H1 (cell line): ENCODE data around the gene NKG7. TPM values are rescaled to one million over a fixed set of nuclear protein-coding genes. Genes with fewer than 3 reads are reported as not detected.

ENCODE experiments used
- CTCF ChIA-PET: fragments of 300-600 bp; sonication (Branson Sonifier 250); formaldehyde crosslinking; loops from one replicate; lab custom pipeline; 2021; ENCODE audit not compliant: partially characterized antibody; lab: Charles Lee
- POLR2A ChIA-PET: fragments of 300-600 bp; sonication (Branson Sonifier 250); formaldehyde crosslinking; loops from one replicate; lab custom pipeline; 2021; ENCODE audit warnings: inconsistent platforms; ENCODE audit not compliant: partially characterized antibody; lab: Charles Lee
- DNase-seq, 2 experiments: peaks; one replicate each; pipeline versions ENCODE4 v3.0.0 to v3.0.0-alpha.2; 2010 to 2022; ENCODE audit warnings: low spot score in 2 of 2, low read depth in 1 of 2, mixed read lengths in 1 of 2
- FAIRE-seq: peaks from 2 replicates; lab custom pipeline; 2011; peaks lifted over from hg19 to GRCh38; lab: Jason Lieb, UNC
- H2AFZ ChIP-seq: 2 replicates; pipeline ENCODE4 v1.8.1; 2012; ENCODE audit warnings: low read length, inconsistent platforms
- H2AK5ac ChIP-seq: 2 replicates; pipeline ENCODE4 v1.6.1; 2013; ENCODE audit warnings: low read depth, low read length
- H2BK120ac ChIP-seq: replicated peaks from 2 replicates; pipeline ENCODE3; 2013; ENCODE audit warnings: low read depth, low read length, inconsistent platforms
- H2BK12ac ChIP-seq: 2 replicates; pipeline ENCODE4 v1.6.1; 2013; ENCODE audit warnings: low read depth, low read length
- H2BK15ac ChIP-seq: 2 replicates; pipeline ENCODE4 v1.6.1; 2013; ENCODE audit warnings: low read length
- H2BK20ac ChIP-seq: 2 replicates; pipeline ENCODE4 v1.6.1; 2013; ENCODE audit warnings: low read length
- H2BK5ac ChIP-seq: 2 replicates; pipeline ENCODE4 v1.6.1; 2013; ENCODE audit warnings: low read depth, low read length
- H3K14ac ChIP-seq: 2 replicates; pipeline ENCODE4 v1.6.1; 2013; ENCODE audit warnings: inconsistent platforms; ENCODE audit not compliant: insufficient read length
- H3K18ac ChIP-seq: 2 replicates; pipeline ENCODE4 v1.6.1; 2013; ENCODE audit warnings: low read length; ENCODE audit errors: extremely low read depth
- H3K23ac ChIP-seq: 2 replicates; pipeline ENCODE4 v1.6.1; 2013; ENCODE audit warnings: inconsistent platforms; ENCODE audit not compliant: insufficient read length
- H3K23me2 ChIP-seq: 2 replicates; pipeline ENCODE4 v1.6.1; 2013; ENCODE audit warnings: low read depth, low read length
- H3K27ac ChIP-seq: 2 replicates; pipeline ENCODE4 v1.6.1; 2011; ENCODE audit warnings: low read depth, low read length, inconsistent platforms
- H3K27me3 ChIP-seq, 4 experiments: replicated peaks in 1 of 4; 1 replicate in 1 of 4; 2 replicates in 3 of 4; pipeline versions ENCODE4 v1.6.1 to v1.8.1; 2011 to 2013; ENCODE audit warnings: low read length in 3 of 4, mild to moderate bottlenecking in 3 of 4, inconsistent platforms in 2 of 4, mixed read lengths in 2 of 4, moderate library complexity in 1 of 4; ENCODE audit not compliant: control insufficient read depth in 3 of 4, insufficient read depth in 3 of 4; ENCODE audit errors: extremely low read depth in 1 of 4
- H3K36me3 ChIP-seq, 4 experiments: 2 replicates each; pipeline versions ENCODE4 v1.6.1 to v1.8.1; 2011 to 2013; ENCODE audit warnings: mild to moderate bottlenecking in 4 of 4, low read length in 3 of 4, moderate library complexity in 2 of 4, control low read depth in 1 of 4, inconsistent platforms in 1 of 4; ENCODE audit not compliant: insufficient read depth in 4 of 4, control insufficient read depth in 2 of 4
- H3K4ac ChIP-seq: replicated peaks from 2 replicates; pipeline ENCODE3; 2013; ENCODE audit warnings: low read length, low read depth, mixed read lengths, inconsistent platforms; ENCODE audit not compliant: insufficient read length
- H3K4me1 ChIP-seq, 4 experiments: replicated peaks in 1 of 4; 1 replicate in 1 of 4; 2 replicates in 3 of 4; pipeline versions ENCODE4 v1.6.1 to v1.8.1; 2011 to 2013; ENCODE audit warnings: low read length in 3 of 4, inconsistent platforms in 2 of 4, mixed read lengths in 1 of 4; ENCODE audit not compliant: insufficient read depth in 4 of 4, control insufficient read depth in 3 of 4
- H3K4me2 ChIP-seq, 2 experiments: 2 replicates each; pipeline versions ENCODE4 v1.6.1 to v1.8.1; 2011 to 2013; ENCODE audit warnings: low read depth in 2 of 2, low read length in 2 of 2, control low read depth in 1 of 2, inconsistent platforms in 1 of 2, mild to moderate bottlenecking in 1 of 2; ENCODE audit not compliant: insufficient read depth in 1 of 2
- H3K4me3 ChIP-seq, 4 experiments: fragments of 200-600, 300-600 bp in 1 of 4; sonication (generic), shearing (Covaris generic), sonication (Bioruptor Twin) in 1 of 4; 2 replicates each; pipeline versions ENCODE4 v1.5.1 to v1.8.1; 2011 to 2016; ENCODE audit warnings: low read length in 4 of 4, low read depth in 3 of 4, control low read depth in 2 of 4, inconsistent platforms in 2 of 4, mild to moderate bottlenecking in 2 of 4, mixed read lengths in 1 of 4, moderate library complexity in 1 of 4; ENCODE audit not compliant: insufficient read depth in 2 of 4; ENCODE audit errors: extremely low read depth in 1 of 4
- H3K56ac ChIP-seq: replicated peaks from 2 replicates; pipeline ENCODE3; 2013; ENCODE audit warnings: low read depth, mild to moderate bottlenecking, mixed read lengths, low read length, inconsistent platforms; ENCODE audit not compliant: insufficient read length
- H3K79me1 ChIP-seq: 2 replicates; pipeline ENCODE4 v1.6.1; 2013; ENCODE audit warnings: low read depth, low read length, control low read depth
- H3K79me2 ChIP-seq, 2 experiments: 2 replicates each; pipeline versions ENCODE4 v1.6.1 to v1.8.1; 2012 to 2013; ENCODE audit warnings: low read length in 2 of 2, mild to moderate bottlenecking in 2 of 2, inconsistent platforms in 1 of 2; ENCODE audit not compliant: insufficient read depth in 2 of 2, control insufficient read depth in 1 of 2
- H3K9ac ChIP-seq, 4 experiments: replicated peaks in 1 of 4; 1 replicate in 1 of 4; 2 replicates in 3 of 4; pipeline versions ENCODE4 v1.6.1 to v1.8.1; 2011 to 2013; ENCODE audit warnings: low read depth in 3 of 4, low read length in 3 of 4, control low read depth in 2 of 4, mild to moderate bottlenecking in 2 of 4, moderate library complexity in 2 of 4, inconsistent platforms in 1 of 4; ENCODE audit errors: extremely low read depth in 1 of 4
- H3K9me3 ChIP-seq, 2 experiments: 2 replicates each; pipeline versions ENCODE4 v1.6.1 to v1.8.1; 2012 to 2013; ENCODE audit warnings: mild to moderate bottlenecking in 2 of 2, moderate library complexity in 2 of 2, control low read depth in 1 of 2, inconsistent platforms in 1 of 2, low read depth in 1 of 2, low read length in 1 of 2, mixed read lengths in 1 of 2; ENCODE audit not compliant: insufficient read depth in 2 of 2
- H4K20me1 ChIP-seq, 2 experiments: replicated peaks in 1 of 2; 2 replicates each; pipeline versions ENCODE3 to v1.8.1; 2011 to 2013; ENCODE audit warnings: inconsistent platforms in 2 of 2, low read length in 2 of 2, mild to moderate bottlenecking in 1 of 2; ENCODE audit not compliant: insufficient read depth in 2 of 2, control insufficient read depth in 1 of 2
- H4K5ac ChIP-seq: 2 replicates; pipeline ENCODE4 v1.6.1; 2013; ENCODE audit warnings: low read length, low read depth, mixed read lengths, inconsistent platforms; ENCODE audit not compliant: insufficient read length
- H4K8ac ChIP-seq: 2 replicates; pipeline ENCODE4 v1.8.0; 2013; ENCODE audit warnings: mild to moderate bottlenecking, moderate library complexity, low read length, inconsistent platforms; ENCODE audit not compliant: insufficient read depth; ENCODE audit errors: extremely low read depth
- H4K91ac ChIP-seq: replicated peaks from 2 replicates; pipeline ENCODE3; 2013; ENCODE audit warnings: low read length, mixed read lengths, inconsistent platforms; ENCODE audit not compliant: insufficient read length
- ASH2L ChIP-seq: fragments of 200-600, 300-600 bp; sonication (generic); IDR thresholded peaks from one replicate; pipeline ENCODE4 v1.7.1; 2017; ENCODE audit warnings: low read length
- CTBP2 ChIP-seq: IDR thresholded peaks from 2 replicates; pipeline ENCODE4 v1.7.0; 2011; ENCODE audit warnings: borderline replicate concordance, mild to moderate bottlenecking, moderate library complexity, mixed read lengths, low read length; ENCODE audit not compliant: insufficient read depth, insufficient read length
- CTCF ChIP-seq, 3 experiments: IDR thresholded peaks; 1 replicate in 2 of 3; 2 replicates in 1 of 3; pipeline versions ENCODE4 v1.5.1 to v1.6.1; 2011; ENCODE audit warnings: low read length in 3 of 3, mild to moderate bottlenecking in 3 of 3, inconsistent platforms in 2 of 3, low read depth in 1 of 3, moderate library complexity in 1 of 3; ENCODE audit not compliant: insufficient read depth in 1 of 3; ENCODE audit errors: control extremely low read depth in 1 of 3
- EZH2 ChIP-seq: fragments of 200-600 bp; sonication (generic); IDR thresholded peaks from 2 replicates; pipeline ENCODE4 v1.7.1; 2012; ENCODE audit warnings: low read depth, mild to moderate bottlenecking, moderate library complexity, low read length, inconsistent platforms; ENCODE audit not compliant: severe bottlenecking
- GABPA ChIP-seq: IDR thresholded peaks from 2 replicates; pipeline ENCODE4 v1.6.1; 2011; ENCODE audit warnings: mild to moderate bottlenecking, low read length, moderate library complexity, borderline replicate concordance; ENCODE audit not compliant: insufficient read depth
- GTF2F1 ChIP-seq: IDR thresholded peaks from 2 replicates; pipeline ENCODE4 v1.6.1; 2012; ENCODE audit warnings: low read depth, low read length, improper control_type of control experiment, borderline replicate concordance
- MAX ChIP-seq: IDR thresholded peaks from 2 replicates; pipeline ENCODE4 v1.6.1; 2012; ENCODE audit warnings: inconsistent platforms
- RNF2 ChIP-seq: fragments of 200-900, 300-1000 bp; sonication (generic); IDR thresholded peaks from 2 replicates; pipeline ENCODE4 v1.7.1; 2016; ENCODE audit warnings: borderline replicate concordance, low read depth, mild to moderate bottlenecking, antibody characterized with exemption, low read length; ENCODE audit not compliant: poor library complexity, severe bottlenecking; ENCODE audit errors: missing control alignments
- TAF7 ChIP-seq: optimal IDR thresholded peaks from 2 replicates; pipeline ENCODE3; 2011; ENCODE audit warnings: low read depth, mild to moderate bottlenecking, inconsistent platforms, low read length, moderate library complexity, borderline replicate concordance
- TEAD4 ChIP-seq: IDR thresholded peaks from 2 replicates; pipeline ENCODE4 v1.6.1; 2012; ENCODE audit warnings: low read depth, low read length, inconsistent platforms, mixed read lengths
- WGBS, 2 experiments: shearing (Covaris generic) in 1 of 2; methylation state at CpG; one replicate each; pipeline versions ENCODE4 v1.1.6 to v1.1.7; 2013 to 2015; ENCODE audit warnings: low lambda C conversion rate in 2 of 2, mixed read lengths in 2 of 2, inconsistent platforms in 1 of 2, low coverage in 1 of 2, missing lambda C conversion rate in 1 of 2; ENCODE audit not compliant: insufficient replicate concordance in 2 of 2, insufficient coverage in 1 of 2, insufficient read length in 1 of 2; ENCODE audit errors: extremely low coverage in 1 of 2, missing lambda C conversion rate in 1 of 2; 5-methylcytosine and 5-hydroxymethylcytosine counted together
- polyA plus RNA-seq, 7 experiments: library from polyadenylated mRNA; depleted of rRNA in 3 of 7; stranded (reverse) in 5 of 7; unstranded in 2 of 7; fragments of >200 nt in 5 of 7; fragments of 200-250 nt in 2 of 7; gene quantifications; 1 replicate in 5 of 7; 2 replicates in 1 of 7; 4 replicates in 1 of 7; pipeline versions ENCODE4 v1.2.1 to v1.2.3, GENCODE V29; 2011 to 2013; ENCODE audit warnings: missing spikeins in 2 of 7, mixed read lengths in 2 of 7
- total RNA-seq: library from RNA; stranded (reverse); fragmentation: NEBNext Ultra II Directional; extraction: Animal tissue kit (Norgen Biotek cat#: 25700); gene quantifications from 2 replicates; pipeline ENCODE4 v1.2.1, GENCODE V29; 2021

The NKG7 gene
- total and polyA plus RNA-seq, 2 of the 8 experiments (the other 6 are each of a cell fraction or from before 2014, with no cell fraction given): not detected

- no peak overlapping the region for H3K4me3 ChIP-seq
- POLR2A ChIA-PET: interaction anchor here (0.7 to 2.6 kb wide), 4 partner anchors 10 to 18 kb away, joined by 3 to 9 read pairs (median 5); partner anchors contain the start of gene C19orf84
- no peak overlapping the region for H3K9ac ChIP-seq
- no peak overlapping the region for H3K27ac ChIP-seq
- no peak overlapping the region for H2BK15ac ChIP-seq
- H3K4me1 ChIP-seq: no peaks in the 10 kb centered on the region
- CTCF ChIA-PET: no interaction called here
- H2BK20ac ChIP-seq: no peak overlapping the region
- no peak overlapping the region for H3K4me2 ChIP-seq
- FAIRE-seq (no peak), DNase-seq (no peak)
- 87% methylated on average over 2 of the region's 2 CpGs; no CpG with 5 or more reads in 1 of the 2 experiments for WGBS, 2 experiments
- no peak overlapping the region for H4K91ac ChIP-seq
- H4K5ac ChIP-seq: no peak overlapping the region
- H2AK5ac ChIP-seq: no peak overlapping the region
- no peak overlapping the region for H3K18ac ChIP-seq
- H3K79me1 ChIP-seq: no peaks in the 10 kb centered on the region
- no peaks in the 10 kb centered on the region for H3K36me3 ChIP-seq
- H2BK12ac ChIP-seq: no peak overlapping the region
- no peaks in the 10 kb centered on the region for H4K20me1 ChIP-seq
- H3K79me2 ChIP-seq: no peaks in the 10 kb centered on the region
- H2BK120ac ChIP-seq: no peak overlapping the region
- H3K9me3 ChIP-seq: peaks cover 7 to 14% of the 10 kb centered on the region in 2 experiments
- no peak overlapping the region for H3K14ac ChIP-seq
- H3K23ac ChIP-seq: no peak overlapping the region
- no peak overlapping the region for H2BK5ac ChIP-seq
- no peak overlapping the region for H3K4ac ChIP-seq
- no peaks in the 10 kb centered on the region; a peak in 2 of 7 replicates for H3K27me3 ChIP-seq
- peaks cover 4% of the 10 kb centered on the region; the same call in 1 of the 2 replicates for H3K23me2 ChIP-seq
- no peak overlapping the region for H4K8ac ChIP-seq
- no peak overlapping the region for H2AFZ ChIP-seq
- no peak overlapping the region for H3K56ac ChIP-seq
- TF ChIP-seq GABPA: no peak
- TF ChIP-seq RNF2: no peak
- no peak for TF ChIP-seq TAF7
- TF ChIP-seq GTF2F1: no peak
- no peak for TF ChIP-seq CTBP2
- TF ChIP-seq MAX: no peak
- TF ChIP-seq ASH2L: no peak
- TF ChIP-seq EZH2: no peak
- TF ChIP-seq CTCF (IDR thresholded peaks at IDR 0.05; ENCODE audit: control extremely low read depth in 1 of 3, insufficient read depth in 1 of 3, low read depth in 1 of 3, low read length in 3 of 3): no peak
- no peak for TF ChIP-seq TEAD4
Observed at GRCh38 chr19:51377422-51377821, 5.0 kb upstream of the NKG7 start.
